Nephron (organoid): Measurements from ENCODE around the gene CCNT2.
"Not testable (repeated sequence)": the region's sequence is repeated elsewhere in the genome, so short reads cannot be mapped to it uniquely, and the experiment has no call there.

Source experiments
- H3K27ac Mint-ChIP-seq, 3 experiments: 2 replicates each; pipeline ENCODE4 v1.8.0; 2020; ENCODE audit warnings: mixed read lengths in 3 of 3, mild to moderate bottlenecking in 2 of 3, moderate library complexity in 1 of 3
- H3K27me3 Mint-ChIP-seq: 2 replicates; pipeline ENCODE4 v1.8.0; 2021; ENCODE audit warnings: low read depth, mild to moderate bottlenecking, moderate library complexity, mixed read lengths
- H3K36me3 Mint-ChIP-seq: 2 replicates; pipeline ENCODE4 v1.8.0; 2020; ENCODE audit warnings: low read depth, mixed read lengths
- H3K4me1 Mint-ChIP-seq: 2 replicates; pipeline ENCODE4 v1.8.0; 2020; ENCODE audit warnings: mixed read lengths
- H3K4me3 Mint-ChIP-seq, 3 experiments: 2 replicates each; pipeline ENCODE4 v1.8.0; 2020; ENCODE audit warnings: mild to moderate bottlenecking in 3 of 3, mixed read lengths in 3 of 3, moderate library complexity in 2 of 3
- H3K9me3 Mint-ChIP-seq: 2 replicates; pipeline ENCODE4 v1.8.0; 2020; ENCODE audit warnings: mixed read lengths
- CTCF ChIP-seq, 3 experiments: fragments of 200-600 bp; sonication (generic); IDR thresholded peaks; one replicate each; pipeline ENCODE4 v1.5.0; 2021; ENCODE audit warnings: antibody characterized with exemption in 3 of 3; ENCODE audit not compliant: unreplicated experiment in 3 of 3

Gene CCNT2

DNA sequence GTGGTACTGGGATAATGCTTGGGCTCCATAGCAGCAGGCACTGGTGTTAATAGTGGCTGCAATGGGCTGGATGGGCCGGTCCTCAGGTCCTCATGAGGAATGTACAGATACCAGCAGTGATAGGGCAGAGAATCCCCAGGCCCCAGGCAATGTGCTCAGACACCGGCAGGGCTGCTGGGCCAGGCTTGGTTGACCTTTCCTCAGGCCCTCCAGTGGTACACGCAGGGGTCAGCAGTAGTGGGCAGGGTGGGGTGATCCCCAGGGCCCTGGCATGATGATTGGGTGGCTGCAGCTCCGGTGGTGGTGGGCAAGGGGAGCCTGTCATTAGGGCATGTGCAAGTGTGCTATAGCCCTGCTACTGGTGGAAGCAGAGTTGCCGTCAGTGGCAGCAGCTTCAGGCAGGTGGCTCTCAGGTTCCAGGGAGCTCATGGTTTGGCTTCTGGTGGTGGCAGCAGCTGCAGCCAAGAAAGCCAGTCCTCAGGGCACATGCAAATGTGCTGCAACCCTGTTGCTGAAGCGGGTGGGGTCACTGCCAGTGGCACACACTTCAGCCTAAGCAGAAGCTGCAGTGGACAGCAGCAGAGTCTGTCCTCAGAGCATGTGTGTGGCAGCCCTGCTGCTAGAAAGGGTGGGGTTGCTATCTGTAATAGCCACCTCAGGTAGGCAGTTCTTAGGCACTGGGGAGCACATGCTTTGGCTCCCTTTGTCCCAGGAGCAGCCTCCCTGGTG lies 56.8 kb downstream of the CCNT2 start:
- H3K27me3 Mint-ChIP-seq, result no peaks in the 10 kb centered on the region
- H3K27ac Mint-ChIP-seq, result no peak overlapping the region

GRCh38 chr2:134976074-134976702 lies 57.6 kb downstream of the CCNT2 start:
- H3K4me3 Mint-ChIP-seq, result no peak overlapping the region
- no peaks in the 10 kb centered on the region for H3K4me1 Mint-ChIP-seq
- H3K9me3 Mint-ChIP-seq, result peaks cover 24% of the 10 kb centered on the region
- H3K27me3 Mint-ChIP-seq, result no peaks in the 10 kb centered on the region
- no peaks in the 10 kb centered on the region for H3K36me3 Mint-ChIP-seq
- H3K27ac Mint-ChIP-seq, result no peak overlapping the region
- TF ChIP-seq CTCF (IDR thresholded peaks at IDR 0.05; ENCODE audit: unreplicated experiment in 3 of 3), result no peak

More for the DNA sequence above, 56.8 kb downstream of the CCNT2 start:
- H3K36me3 Mint-ChIP-seq, result peaks cover 5% of the 10 kb centered on the region
- no peak overlapping the region for H3K4me3 Mint-ChIP-seq
- TF ChIP-seq CTCF (IDR thresholded peaks at IDR 0.05; ENCODE audit: unreplicated experiment in 3 of 3), result no peak
- H3K4me1 Mint-ChIP-seq, result no peaks in the 10 kb centered on the region
- peaks cover 30% of the 10 kb centered on the region for H3K9me3 Mint-ChIP-seq

DNA sequence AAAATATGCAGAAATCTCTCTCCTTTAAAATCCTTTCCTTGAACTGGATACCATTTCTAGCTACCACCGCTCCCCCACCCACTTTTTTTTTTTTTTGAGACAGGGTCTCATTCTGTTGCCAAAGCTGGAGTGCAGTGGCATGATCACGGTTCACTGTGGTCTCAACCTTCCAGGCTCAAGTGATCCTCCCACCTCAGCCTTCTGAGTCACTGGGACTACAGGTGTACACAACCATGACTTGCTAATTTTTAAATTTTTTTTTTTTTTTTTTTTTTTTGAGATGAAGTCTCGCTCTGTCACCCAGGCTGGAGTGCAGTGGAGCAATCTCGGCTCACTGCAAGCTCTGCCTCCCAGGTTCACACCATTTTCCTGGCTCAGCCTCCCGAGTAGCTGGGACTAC lies 58.5 kb downstream of the CCNT2 start:
- H3K36me3 Mint-ChIP-seq, H3K27me3 Mint-ChIP-seq, H3K27ac Mint-ChIP-seq, H3K4me1 Mint-ChIP-seq, H3K4me3 Mint-ChIP-seq: not testable (repeated sequence)
- H3K9me3 Mint-ChIP-seq, result peaks cover 17% of the 10 kb centered on the region

GRCh38 chr2:134979221-134979620 lies 60.6 kb downstream of the CCNT2 start:
- TF ChIP-seq CTCF (IDR thresholded peaks at IDR 0.05; ENCODE audit: unreplicated experiment in 3 of 3), result no peak

DNA sequence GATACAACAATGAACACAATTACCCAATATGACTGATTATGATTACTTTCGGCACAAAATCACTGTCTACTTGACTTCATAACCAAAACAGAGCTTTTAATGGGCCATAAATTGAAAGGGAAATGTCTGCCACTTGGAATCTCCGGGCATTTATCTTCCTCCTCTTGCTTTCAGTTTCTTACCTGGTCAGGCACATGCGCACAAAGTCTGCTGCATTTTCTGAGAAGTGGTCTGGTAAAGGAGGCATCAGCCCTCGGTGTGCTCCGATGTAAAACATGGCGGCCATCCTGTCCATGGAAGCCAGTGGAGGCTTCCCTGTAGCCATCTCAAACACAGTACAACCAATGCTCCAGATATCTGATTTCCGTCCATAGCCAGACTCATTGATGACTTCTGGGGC lies 62.0 kb downstream of the CCNT2 start:
- H3K4me3 Mint-ChIP-seq, result no peak overlapping the region
- no peaks in the 10 kb centered on the region for H3K4me1 Mint-ChIP-seq
- H3K36me3 Mint-ChIP-seq, result no peaks in the 10 kb centered on the region
- no peak for TF ChIP-seq CTCF (IDR thresholded peaks at IDR 0.05; ENCODE audit: unreplicated experiment in 3 of 3)
- no peaks in the 10 kb centered on the region for H3K9me3 Mint-ChIP-seq
- no peak overlapping the region for H3K27ac Mint-ChIP-seq
- no peaks in the 10 kb centered on the region for H3K27me3 Mint-ChIP-seq

More at GRCh38 chr2:134979221-134979620, 60.6 kb downstream of the CCNT2 start:
- Mint-ChIP-seq H3K27me3 (no peaks in the 10 kb centered on the region), H3K4me3 (no peak overlapping the region), H3K36me3 (no peaks in the 10 kb centered on the region), H3K4me1 (no peaks in the 10 kb centered on the region), H3K27ac (no peak overlapping the region), H3K9me3 (peaks cover 5% of the 10 kb centered on the region)

DNA sequence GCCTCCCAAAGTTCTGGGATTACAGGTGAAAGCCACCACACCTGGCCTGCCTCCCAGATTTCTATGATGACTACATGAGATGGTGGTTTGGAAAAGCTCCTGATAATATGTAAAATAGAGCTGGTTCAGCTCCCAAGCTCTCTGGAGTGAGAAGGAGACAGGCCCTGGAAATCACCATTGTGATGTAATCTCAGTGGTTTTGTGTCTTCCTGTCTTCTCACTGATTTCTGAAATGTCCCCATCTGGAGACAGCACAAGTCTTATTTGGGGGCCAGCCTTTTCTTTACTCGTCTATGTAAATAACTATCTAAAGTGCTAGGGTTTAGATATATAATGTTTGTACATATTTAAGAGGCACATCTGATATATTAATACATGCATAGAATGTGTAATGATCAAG lies 64.0 kb downstream of the CCNT2 start:
- Mint-ChIP-seq H3K36me3 (no peaks in the 10 kb centered on the region), H3K4me3 (no peak overlapping the region)
- TF ChIP-seq CTCF (IDR thresholded peaks at IDR 0.05; ENCODE audit: unreplicated experiment in 3 of 3), result no peak

More for the DNA sequence above, 64.0 kb downstream of the CCNT2 start:
- Mint-ChIP-seq H3K9me3 (no peaks in the 10 kb centered on the region), H3K27ac (no peak overlapping the region), H3K27me3 (peaks cover 4% of the 10 kb centered on the region), H3K4me1 (no peaks in the 10 kb centered on the region)
